NB4 (cell line): ENCODE data around the gene LDAH.

Experiments used
- MYC ChIP-seq: IDR thresholded peaks from 2 replicates; pipeline ENCODE4 v1.6.1; 2011; ENCODE audit warnings: low read depth, low read length
- POLR2A ChIP-seq: IDR thresholded peaks from 2 replicates; pipeline ENCODE4 v1.6.1; 2011; ENCODE audit warnings: mild to moderate bottlenecking; ENCODE audit not compliant: insufficient read length; ENCODE audit errors: extremely low read depth
- TF ChIP-seq, protein P1 (sequence below): IDR thresholded peaks from one replicate; pipeline ENCODE4 v1.5.1; 2012; ENCODE audit warnings: low read depth, low read length
- TF ChIP-seq, protein P2 (sequence below): IDR thresholded peaks from 2 replicates; pipeline ENCODE4 v1.6.1; 2011; ENCODE audit warnings: low read depth, low read length

DNA sequence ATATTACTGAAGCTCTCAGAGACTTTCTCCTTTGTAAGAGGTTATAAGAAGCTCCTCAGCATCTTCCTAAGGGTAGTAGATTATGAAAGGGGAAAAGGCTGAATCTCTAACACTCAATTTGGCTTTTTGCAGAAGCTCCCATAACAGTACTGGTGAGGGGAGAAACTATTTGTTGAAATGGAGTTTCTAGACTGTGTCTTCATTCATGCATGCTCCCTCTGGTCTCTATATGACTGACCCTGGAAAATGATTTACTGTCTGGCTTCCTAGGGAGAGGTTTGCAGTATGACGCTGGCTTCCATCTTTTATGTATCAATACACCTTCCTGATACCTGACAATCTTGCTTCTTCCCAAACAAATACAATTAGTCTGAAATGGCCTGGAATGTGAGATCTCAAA, 63.9 kb downstream of the LDAH start:
- no peak for TF ChIP-seq POLR2A
- TF ChIP-seq, protein P1, sequence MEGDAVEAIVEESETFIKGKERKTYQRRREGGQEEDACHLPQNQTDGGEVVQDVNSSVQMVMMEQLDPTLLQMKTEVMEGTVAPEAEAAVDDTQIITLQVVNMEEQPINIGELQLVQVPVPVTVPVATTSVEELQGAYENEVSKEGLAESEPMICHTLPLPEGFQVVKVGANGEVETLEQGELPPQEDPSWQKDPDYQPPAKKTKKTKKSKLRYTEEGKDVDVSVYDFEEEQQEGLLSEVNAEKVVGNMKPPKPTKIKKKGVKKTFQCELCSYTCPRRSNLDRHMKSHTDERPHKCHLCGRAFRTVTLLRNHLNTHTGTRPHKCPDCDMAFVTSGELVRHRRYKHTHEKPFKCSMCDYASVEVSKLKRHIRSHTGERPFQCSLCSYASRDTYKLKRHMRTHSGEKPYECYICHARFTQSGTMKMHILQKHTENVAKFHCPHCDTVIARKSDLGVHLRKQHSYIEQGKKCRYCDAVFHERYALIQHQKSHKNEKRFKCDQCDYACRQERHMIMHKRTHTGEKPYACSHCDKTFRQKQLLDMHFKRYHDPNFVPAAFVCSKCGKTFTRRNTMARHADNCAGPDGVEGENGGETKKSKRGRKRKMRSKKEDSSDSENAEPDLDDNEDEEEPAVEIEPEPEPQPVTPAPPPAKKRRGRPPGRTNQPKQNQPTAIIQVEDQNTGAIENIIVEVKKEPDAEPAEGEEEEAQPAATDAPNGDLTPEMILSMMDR = no peak
- TF ChIP-seq, protein P2, sequence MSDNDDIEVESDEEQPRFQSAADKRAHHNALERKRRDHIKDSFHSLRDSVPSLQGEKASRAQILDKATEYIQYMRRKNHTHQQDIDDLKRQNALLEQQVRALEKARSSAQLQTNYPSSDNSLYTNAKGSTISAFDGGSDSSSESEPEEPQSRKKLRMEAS = no peak
- TF ChIP-seq MYC = no peak
